Colon (tissue), 2 donors: ENCODE measurements around the gene CSRP2.

Source experiments
- FAIRE-seq: peaks from 2 replicates; lab custom pipeline; 2012; peaks lifted over from hg19 to GRCh38; lab: Jason Lieb, UNC
- donor health status: control.
- donor health status: control.

CSRP2 gene

DNA sequence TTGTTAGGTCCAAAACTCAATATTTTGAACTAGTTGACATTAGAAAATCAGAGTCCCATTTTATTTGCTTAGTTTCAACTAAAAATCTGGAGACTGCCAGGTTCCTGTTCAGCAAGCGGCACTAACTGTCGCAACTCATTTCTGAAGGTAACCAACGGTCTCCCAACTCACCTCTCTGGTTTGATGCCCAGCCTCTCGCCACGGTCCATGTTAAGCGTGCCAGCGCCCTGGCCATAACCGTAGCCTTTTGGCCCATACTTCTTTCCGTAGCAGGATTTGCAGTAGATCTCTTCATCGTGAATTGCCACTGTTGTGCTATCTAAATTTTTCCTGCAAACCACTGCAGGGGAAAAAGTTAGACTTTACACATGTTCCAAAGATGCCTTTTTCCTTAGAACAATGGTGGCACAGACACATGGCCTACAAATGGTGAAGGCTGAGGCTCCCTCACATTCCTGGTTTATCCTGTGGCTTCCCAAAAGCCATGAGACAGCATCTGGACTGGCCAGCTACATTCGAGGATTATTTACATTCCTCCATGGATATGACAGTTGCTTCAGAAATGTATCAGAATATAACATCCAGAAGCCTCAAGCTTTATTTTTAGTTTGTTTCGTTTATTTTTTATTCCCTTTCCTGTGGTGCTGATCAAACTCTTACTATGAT lies 15.7 kb downstream of the CSRP2 start:
- FAIRE-seq: no peak

DNA sequence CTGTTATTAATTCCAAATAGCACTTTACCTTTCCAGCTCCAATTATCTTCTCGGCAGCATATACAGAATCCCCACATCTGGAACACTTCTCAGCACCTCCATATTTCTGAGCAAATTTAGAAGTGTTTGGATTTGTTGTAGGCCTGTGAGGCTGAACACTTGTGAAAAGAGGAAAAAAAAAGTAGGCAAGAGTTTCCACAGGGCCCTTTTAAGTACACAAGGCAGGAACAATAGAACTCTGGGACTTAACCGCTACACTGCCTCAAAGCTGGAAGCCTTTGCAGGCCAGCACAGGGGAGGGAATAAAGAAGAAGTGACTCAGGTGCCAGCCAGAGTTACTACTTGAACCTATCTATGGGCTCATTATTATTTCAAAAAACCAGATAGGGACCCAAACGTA lies 18.6 kb downstream of the CSRP2 start:
- no peak for FAIRE-seq

DNA sequence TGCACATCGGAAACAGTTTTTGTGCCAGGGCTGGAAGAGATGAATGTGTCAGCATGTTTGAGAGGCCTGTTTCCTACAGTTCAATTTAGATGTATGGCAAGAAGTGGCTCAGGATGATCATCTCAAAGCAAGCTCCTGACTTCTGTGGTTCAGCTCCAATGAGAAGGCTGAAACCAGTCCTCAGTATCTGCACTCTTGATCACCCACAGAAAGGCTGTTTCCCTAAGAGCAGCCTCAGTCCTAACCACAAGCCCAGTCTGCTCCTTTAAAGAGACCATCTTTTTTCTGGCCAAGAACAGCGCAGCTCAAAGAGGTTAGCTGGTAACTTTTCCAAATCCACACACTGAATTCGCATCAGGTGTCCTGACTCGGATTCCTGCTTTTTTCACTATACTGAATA lies 19.2 kb downstream of the CSRP2 start:
- no peak for FAIRE-seq

DNA sequence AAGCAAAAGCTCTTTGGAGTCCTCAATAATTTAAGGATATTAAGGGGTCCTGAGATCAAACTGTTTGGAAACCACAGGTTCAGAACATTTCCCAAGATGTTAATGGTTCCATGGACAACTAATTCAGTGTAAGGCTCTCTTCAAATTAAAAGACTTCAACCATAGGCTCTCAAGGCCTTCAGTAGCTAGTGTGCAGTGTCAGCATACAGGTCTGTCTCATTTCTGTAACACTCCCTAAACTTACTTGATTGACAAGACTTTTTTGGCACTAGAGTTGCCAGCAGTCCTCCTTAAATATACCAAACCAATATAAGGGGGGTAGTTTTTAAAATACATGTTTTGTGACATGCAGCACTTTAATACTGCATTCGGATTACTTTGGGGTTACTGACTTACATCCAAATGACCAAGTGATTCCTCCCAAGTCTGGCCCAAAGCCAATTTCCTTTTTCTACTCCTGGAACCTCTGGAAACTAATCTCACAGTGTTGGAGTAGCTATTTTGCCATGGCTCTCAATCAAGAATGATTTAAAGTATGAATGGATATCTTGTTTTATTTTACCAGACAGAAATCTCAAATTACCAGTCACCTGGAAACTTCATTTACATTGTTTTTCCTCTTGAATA lies 22.7 kb downstream of the CSRP2 start:
- FAIRE-seq: no peak

DNA sequence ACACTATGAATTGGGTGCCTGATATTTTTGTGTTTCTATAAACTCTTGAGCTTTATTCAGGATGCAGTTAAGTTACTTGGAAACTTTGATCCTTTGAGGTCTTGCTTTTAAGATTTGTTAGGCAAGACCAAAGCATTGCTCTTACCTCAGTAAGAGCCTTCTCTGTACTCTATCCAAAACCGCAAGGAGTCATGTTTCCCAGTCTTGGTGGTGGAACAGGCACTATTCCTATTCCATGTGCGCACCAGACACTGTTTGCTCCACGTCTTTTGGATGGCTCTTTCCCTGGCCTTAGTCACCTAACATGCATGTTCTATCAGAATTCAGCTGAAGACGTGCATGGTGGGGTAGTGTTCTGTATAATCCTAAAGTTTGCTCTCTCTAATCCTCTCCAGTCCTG lies 23.5 kb downstream of the CSRP2 start:
- FAIRE-seq: no peak

DNA sequence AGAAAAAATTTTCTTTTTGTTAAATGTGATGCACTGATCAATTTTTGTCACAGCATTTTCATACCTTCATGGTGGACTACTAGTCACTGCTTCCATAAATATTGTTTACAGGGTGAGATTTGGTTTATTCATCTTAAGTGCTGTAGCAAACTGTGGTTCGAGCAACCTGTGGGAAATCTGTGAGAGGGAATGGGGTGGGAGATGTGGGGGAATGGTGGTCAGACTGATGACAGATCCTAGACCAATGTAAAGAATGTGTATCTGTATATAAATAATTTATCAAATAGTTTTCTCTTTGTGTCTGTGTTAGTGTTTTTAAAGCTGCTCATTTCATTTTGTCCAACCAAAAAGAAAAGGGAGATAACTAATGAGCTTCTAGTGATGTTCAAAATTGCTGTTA lies 26.7 kb downstream of the CSRP2 start:
- FAIRE-seq: no peak

DNA sequence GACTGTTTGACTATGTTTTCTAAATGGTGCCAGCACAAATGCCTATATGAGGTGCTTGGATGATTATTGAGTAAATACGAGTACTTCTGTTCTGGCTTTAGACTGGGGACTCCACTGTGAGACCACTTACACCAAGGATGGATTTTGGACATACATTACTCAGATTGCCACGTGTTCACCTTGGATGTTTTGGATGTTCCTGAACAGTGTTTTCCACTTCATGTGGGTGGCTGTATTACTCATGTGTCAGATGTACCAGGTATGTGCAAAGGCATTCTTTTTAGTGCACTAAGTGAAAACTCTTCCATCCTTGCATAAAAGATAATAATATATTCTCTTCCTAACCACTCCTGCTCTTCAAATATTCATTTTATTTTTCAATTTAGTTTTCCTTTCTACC lies 30.7 kb downstream of the CSRP2 start:
- no peak for FAIRE-seq

DNA sequence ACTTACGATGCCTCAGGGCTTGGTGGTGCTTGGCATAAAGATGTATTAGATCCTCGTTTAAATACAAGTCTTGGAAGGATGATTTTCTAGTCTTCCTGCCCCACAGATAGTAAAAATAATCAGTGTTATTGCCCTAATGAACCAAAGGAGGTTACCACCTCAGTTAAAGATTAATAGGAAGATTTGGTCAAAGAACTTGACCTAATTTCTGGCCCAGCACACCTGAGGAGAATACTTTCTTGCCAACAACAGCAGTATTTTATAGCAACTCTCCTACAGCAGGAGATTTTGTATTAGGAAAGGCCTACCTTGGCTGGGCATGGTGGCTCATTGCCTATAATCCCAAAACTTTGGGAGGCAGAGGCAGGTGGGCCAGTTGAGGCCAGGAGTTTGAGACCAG lies 31.6 kb downstream of the CSRP2 start:
- no peak for FAIRE-seq

DNA sequence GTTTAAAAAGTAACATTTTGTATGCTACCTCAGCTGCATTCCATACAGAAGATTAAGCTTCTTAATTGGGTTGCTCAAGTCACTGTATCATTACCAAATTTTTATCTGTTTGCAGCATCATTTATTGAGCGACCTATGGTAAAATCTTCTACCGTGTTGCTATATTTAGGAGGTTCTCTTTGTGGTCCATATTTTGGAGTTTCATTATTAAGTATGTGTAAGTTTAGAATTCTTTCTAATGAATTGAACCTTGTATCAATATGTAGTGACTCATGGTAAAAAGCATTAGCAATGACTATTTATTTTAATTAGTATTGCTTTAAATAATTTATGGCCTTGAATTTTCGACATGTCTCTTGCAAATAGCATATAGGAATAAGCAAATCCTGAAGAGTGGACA lies 42.2 kb downstream of the CSRP2 start:
- FAIRE-seq: no peak

DNA sequence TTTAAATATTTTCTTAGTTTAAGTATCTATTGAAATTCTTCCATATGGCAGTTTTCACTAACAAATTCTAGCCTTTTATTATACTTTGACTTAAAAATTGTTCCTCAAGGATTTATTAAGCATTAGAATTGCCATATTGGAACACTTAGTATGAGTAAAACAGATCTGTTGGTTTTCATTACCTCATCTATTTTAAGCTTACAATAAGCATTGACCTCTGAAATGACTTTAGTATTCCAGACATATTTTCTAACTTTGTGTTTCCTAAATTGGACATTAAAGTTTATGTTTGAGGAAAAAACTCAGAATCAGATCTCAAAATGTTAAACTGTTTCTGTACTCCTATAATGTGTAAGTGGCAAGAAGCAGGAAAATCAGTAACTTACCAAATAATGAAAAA lies 48.4 kb downstream of the CSRP2 start:
- FAIRE-seq: no peak

DNA sequence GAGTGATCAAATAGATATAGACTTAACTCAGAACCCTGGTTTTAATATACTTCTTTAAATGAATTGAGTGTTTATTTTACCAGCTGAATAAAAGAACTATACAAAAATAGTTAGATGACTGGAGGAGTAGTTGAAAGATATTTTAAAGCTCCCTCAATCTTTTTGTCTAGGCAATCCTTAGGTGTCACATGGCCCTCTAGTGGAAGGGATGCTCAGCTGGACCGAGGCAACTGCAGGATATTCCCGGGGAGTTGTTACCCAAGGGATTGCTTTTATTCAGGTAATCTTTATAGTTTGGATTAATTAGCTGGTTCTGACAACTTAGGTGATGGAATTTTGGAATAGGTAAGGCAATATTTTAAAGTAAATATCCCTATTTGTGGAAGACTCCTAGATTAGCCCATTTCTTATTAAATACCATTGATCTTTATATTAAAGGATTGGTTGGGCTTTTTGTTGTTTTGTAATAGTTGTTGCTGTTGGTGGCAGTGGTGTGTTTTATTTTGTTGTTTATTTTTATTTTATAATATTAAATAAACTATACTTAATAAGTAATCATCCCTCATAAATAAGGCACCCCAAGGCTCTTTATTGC lies 57.8 kb downstream of the CSRP2 start:
- FAIRE-seq: no peak

DNA sequence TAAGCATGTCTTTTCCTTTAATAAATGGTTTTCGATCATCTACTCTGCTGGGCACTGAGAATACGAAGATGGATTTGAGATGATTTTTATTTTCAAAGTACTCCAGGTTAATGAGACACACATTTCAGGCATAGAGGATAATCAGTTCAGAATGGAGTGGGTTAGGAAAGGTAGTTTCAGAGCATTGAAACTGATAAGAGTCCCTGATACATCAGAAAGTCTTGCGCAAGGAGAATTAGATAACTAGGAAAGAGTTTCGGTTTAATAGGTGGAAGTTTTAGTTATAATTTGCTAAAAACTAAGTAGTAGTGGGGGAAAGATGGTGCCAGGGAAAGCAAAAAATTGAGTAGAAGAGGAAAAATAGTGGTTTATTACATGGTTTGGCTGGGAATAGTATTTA lies 64.8 kb downstream of the CSRP2 start:
- FAIRE-seq: no peak

DNA sequence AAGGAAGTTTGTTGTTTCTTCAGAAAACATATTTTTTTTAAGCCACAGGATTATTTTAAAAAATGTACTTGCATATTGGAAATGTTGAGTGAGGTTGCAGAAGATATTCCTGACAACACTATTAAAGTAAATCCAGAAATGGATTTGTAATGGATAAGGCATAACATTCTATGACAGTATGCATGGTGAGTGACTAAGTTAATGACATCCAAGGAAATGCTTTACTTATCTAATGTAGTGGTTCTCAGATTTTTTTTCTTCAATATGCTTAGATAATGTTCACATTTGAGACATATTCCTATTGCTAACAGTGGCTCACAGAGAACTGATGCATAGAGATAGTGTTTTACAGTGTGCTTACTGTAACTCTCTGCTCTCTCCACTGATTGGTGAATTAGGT lies 65.6 kb downstream of the CSRP2 start:
- FAIRE-seq: no peak

DNA sequence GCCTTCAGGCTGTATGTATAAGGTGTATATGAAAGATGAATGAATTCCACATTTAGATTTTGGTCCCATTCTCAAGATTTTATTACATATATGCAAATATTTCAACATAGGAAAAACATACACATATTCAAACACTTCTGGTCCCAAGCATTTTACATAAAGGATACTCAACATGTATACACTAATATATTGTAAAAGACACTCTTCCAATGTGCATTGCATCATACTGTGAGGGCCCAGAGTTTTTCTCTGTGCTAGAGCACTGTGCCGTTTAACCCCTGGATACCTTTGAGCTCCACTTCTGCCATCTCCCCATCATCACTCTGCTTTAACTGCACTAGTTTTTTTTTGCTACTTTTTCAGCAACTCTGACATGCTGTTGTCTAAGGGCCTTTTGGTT lies 66.8 kb downstream of the CSRP2 start:
- FAIRE-seq: no peak

DNA sequence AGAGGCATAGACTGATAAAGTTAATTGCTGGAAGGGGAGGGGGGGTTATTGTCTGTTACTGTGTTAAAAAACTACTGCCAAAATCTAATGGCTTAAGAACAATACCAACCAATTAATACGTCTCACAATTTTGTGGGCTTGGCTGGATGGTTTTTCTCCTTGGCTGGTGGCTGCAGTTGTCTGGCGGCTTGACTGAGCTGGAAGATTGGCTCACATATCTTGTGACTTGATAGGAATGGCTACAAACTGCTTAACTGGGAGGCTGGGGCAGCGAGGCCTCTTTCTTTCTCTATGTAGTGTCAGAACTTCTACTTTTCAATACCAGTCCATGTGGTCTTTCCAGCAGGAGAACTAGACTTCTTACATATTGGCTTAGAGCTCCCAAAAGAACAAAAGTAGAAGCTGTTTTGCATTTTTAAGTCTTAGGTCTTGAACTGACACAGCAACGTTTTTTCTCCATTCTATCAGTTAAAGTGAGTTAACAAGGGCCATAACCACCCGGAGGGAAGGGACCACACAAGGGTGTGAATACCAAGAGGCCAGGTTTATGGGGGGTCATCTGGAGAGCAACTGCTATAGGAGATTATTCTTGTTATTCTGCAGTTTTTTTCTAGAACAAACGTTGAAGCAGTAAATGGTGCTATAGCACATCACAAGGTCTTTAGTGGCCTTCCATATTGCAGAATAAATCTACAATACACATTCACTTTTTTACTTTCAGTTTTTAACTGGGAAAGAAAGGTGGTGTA lies 68.0 kb downstream of the CSRP2 start:
- no peak for FAIRE-seq
